HG03521 (cell line): Measurements from ENCODE around the gene ADRB2.

ENCODE experiments used
- ATAC-seq: cut with Tn5 transposase; IDR thresholded peaks from one replicate; pipeline ENCODE4 v1.9.1; 2021; ENCODE audit warnings: mild to moderate bottlenecking, moderate library complexity; ENCODE audit not compliant: unreplicated experiment

Gene ADRB2

GRCh38 chr5:148830211-148830610, 3.8 kb downstream of the ADRB2 start:
- ATAC-seq: no peak

DNA sequence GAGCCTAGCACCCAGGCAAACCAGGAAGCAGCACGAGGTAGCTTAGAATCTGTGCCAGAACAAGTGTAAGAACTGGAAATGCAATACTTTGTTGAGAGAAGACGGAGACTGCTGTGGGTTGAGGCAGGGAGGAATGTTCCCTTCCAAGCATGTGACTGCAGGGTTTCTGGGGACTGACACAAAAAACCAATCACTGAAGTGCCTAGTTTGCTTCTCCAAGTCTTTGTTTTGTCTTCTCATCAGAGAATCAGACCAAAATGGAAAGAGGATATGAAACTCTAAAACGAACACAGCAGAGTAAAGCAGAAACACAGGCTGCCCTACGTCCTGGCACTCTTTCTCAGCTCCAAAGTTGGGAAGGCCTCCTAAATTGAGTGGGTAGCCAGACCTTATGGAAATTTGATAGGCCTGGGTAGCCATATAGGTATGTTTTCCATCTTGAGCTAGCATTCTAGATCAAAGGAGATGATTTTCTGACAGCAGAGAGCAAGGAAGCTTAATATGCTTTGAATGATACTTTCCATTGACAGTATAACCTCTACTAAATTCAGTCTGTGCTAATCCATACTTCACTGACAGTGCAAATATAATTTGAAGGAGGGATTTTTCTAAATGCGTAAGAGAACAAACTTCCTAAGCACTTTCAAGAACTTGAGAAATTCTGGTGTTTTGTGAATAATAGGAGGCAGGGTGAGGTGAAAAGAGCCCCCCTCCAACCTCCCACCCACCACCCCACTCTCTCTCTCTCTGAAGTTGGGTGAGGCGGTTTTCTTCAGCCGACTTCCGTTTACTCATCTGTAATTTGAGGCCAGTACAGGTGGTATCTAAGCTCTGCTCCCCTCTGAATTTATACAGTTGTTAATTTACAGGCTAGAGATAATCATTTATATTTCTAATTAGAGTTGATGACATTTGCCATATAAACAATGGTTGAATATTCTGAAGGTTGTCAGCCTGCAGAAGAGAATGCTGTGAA, 5.5 kb downstream of the ADRB2 start:
- peak; percentile 80 for ATAC-seq

DNA sequence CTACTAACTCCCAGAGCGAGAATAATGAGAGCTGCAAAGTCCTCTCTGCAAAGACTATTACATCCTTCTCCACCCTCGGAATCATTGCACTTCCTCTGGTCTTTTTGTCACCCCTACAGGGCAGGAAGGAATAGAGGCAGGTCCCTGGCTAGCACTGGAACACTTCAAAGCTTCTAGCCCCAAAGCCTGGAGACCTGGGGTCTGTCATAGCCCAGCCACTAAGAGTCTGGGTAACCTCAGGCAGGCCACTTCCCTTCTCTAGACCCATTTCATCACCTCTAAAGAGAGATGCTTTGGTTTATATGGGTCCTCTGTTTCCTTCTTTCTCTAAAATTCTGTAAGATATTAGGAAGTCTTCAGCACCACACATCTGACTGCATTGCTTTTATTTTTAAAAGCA, 6.7 kb downstream of the ADRB2 start:
- ATAC-seq: no peak

- no peak for ATAC-seq
Observed at GRCh38 chr5:148833925-148834324, 7.5 kb downstream of the ADRB2 start.

- peak; percentile 66 for ATAC-seq
Observed at GRCh38 chr5:148834689-148835088, 8.3 kb downstream of the ADRB2 start.

- no peak for ATAC-seq
Observed at GRCh38 chr5:148836272-148837250, 10.2 kb downstream of the ADRB2 start.

GRCh38 chr5:148837383-148837782, 11.0 kb downstream of the ADRB2 start:
- ATAC-seq: no peak

DNA sequence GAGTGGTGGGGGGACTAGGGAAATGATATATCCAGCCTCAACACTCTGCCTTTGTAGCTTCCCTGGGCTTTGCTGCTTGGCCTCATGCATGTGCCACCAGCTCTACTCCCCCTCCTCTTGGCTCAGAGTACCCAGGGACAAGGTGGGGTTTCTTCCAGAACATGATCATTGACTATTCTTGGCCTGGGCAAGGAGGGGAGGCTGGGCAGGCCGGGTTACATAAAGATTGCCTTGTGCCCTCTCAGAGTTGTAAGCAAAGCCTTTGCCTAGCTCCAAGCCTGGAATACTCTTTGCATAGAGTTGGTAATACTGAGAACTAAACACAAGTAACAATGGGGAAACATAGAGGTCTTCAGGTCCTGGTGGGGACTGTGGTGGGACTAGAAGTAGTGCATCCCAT, 11.9 kb downstream of the ADRB2 start:
- no peak for ATAC-seq

- peak; percentile 49 for ATAC-seq
Observed at GRCh38 chr5:148839960-148840359, 13.5 kb downstream of the ADRB2 start.

- no peak for ATAC-seq
Observed at GRCh38 chr5:148840531-148840930, 14.1 kb downstream of the ADRB2 start.

- ATAC-seq: no peak
Observed at GRCh38 chr5:148841519-148841918, 15.1 kb downstream of the ADRB2 start.

DNA sequence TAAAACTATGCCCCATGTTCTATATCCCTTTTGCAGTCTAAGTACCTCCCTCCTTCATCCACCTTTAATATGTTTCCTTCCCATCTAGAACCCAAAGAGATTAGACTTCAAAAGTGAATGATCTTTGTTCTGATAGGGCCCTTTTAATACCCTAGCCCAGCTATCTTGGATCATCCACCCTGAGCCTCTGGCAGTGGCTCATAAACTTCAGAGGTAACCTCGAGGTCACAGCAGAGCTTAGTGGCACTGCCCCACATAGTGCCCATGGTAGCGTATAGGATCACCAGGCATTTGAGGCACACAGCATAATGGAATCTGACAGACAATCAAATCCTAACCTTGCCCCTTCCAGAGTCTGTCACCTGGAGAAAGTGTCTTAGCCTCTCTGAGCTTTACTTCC, 15.8 kb downstream of the ADRB2 start:
- no peak for ATAC-seq

DNA sequence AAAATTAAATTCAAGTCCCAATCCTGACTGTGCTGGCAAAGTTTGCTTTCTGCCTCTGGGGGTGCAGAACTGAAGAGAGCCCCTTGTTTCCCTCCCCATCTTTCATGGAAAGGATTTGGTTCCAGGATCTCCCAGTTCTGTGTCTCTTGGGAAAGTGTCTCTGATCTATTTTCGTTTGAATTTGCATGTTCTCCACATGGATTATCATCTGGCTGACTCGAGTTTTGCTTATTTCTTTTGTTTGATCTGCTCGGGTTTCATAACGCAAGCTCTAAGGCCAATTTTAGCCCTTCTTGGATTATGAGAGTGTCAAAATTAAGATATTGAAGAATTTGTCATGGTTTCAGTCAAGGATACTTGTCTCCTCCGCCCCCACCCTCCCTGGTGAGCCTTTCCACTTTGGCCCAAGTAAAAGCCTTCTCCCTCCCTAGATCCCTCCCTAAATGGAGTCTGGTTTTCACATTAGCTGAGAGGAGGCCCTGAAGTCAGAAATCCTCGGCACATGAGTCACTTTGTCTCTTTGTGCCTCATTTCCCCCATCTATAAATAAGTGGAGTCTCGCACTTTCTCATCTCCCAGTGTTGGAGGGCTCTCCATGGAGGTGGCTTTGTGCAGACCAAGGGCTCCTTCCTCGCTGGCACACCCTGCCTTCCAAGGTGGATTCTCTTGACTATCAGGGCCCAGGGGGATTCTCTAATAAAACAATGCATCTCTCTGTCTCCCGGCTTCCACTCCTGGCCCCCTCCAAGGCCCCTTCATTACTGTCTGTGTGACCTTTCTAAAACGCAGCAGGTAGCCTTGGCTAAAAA, 17.3 kb downstream of the ADRB2 start:
- ATAC-seq: no peak

GRCh38 chr5:148844433-148845280, 18.2 kb downstream of the ADRB2 start:
- no peak for ATAC-seq

DNA sequence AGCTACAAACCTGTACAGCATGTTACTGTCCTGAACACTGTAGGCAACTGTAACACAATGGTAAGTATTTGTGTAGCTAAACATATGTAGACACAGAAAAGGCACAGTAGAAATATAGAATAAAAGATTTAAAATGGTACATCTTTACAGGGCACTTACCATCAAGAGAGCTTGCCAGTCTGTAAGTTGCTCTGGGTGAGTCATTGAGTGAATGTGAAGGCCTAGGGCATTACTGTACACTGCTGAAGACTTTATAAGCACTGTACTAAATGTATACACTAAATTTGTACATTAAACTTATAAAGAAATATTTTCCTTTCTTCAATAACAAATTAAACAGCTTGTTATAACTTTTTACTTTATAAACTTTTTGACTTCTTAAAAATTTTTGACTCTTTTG, 20.5 kb downstream of the ADRB2 start:
- no peak for ATAC-seq

GRCh38 chr5:148847456-148847855, 21.0 kb downstream of the ADRB2 start:
- ATAC-seq: no peak

- no peak for ATAC-seq
Observed at GRCh38 chr5:148848393-148849031, 22.1 kb downstream of the ADRB2 start.

DNA sequence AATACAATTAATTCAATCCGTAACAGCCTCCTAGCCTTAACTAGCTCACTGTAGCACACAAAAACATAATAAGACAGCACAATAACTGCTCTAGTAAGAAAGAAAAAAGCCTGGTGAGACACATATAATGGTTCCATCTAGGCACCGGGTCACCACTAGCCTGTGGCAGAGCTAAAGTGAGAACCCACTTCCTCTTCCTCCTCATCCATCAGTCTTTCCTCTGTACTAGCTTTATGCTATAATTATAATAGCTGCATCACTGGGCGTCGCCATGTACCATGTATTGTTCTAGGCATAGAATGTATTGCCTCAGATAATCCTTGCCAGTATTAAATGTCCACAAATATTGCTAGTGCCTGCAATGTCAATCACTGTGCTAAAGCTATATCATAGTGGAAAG, 23.1 kb downstream of the ADRB2 start:
- ATAC-seq: no peak

DNA sequence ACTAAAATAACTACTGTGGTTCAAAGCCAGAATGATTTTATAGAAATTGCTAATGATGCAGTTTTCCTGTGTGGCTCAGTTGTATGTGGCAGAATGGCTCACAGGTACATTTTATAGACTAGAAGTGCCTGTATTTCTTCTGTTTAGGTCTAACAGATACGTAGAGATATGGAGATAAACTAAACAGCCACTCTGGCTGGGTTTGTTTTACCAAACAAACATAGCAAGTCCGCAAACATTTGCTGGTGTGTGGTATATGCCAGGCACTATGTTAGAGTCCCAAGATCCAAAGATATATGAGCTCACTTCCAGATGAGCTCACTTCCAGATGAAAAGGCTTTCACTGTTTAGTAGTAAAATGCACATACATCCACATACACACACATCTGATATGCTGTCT, 24.4 kb downstream of the ADRB2 start:
- no peak for ATAC-seq
